Activated CD4-positive, alpha-beta T cell treated with anti-CD3 and anti-CD28 coated beads, Interleukin-10, Interleukin-2, amounts not matched to agents 100 ng/mL and 50 ng/mL, durations not matched to agents 16 hours and 8 hours (primary cell): ENCODE results near the gene UXS1.
A peak's percentile ranks its signal among the peaks of the same experiment; 100 is the strongest.

ENCODE experiments used
- DNase-seq: peaks from one replicate; pipeline ENCODE4 v3.0.0-alpha.2; 2020

Gene UXS1

GRCh38 chr2:106073678-106074406, 120.3 kb downstream of the UXS1 start:
- no peak for DNase-seq

GRCh38 chr2:106070181-106070580, 123.9 kb downstream of the UXS1 start:
- no peak for DNase-seq

- no peak for DNase-seq
These were observed 125.7 kb downstream of the UXS1 start for GRCh38 chr2:106068451-106068850.

- DNase-seq = no peak
These were observed 127.9 kb downstream of the UXS1 start for GRCh38 chr2:106065983-106066820.

- no peak for DNase-seq
These were observed 128.7 kb downstream of the UXS1 start for GRCh38 chr2:106065268-106065982.

GRCh38 chr2:106063181-106063580, 130.9 kb downstream of the UXS1 start:
- no peak for DNase-seq

GRCh38 chr2:106062627-106063026, 131.5 kb downstream of the UXS1 start:
- no peak for DNase-seq

GRCh38 chr2:106061611-106062349, 132.3 kb downstream of the UXS1 start:
- DNase-seq = no peak

GRCh38 chr2:106059416-106060065, 134.6 kb downstream of the UXS1 start:
- no peak for DNase-seq

- DNase-seq = no peak
These were observed 135.5 kb downstream of the UXS1 start for GRCh38 chr2:106058469-106059137.

- peak; percentile 28 for DNase-seq
These were observed 136.9 kb downstream of the UXS1 start for GRCh38 chr2:106057206-106057605.

- DNase-seq = no peak
These were observed 139.0 kb downstream of the UXS1 start for GRCh38 chr2:106054880-106055655.

GRCh38 chr2:106054321-106054720, 139.8 kb downstream of the UXS1 start:
- DNase-seq = no peak

GRCh38 chr2:106053581-106053980, 140.5 kb downstream of the UXS1 start:
- no peak for DNase-seq

- DNase-seq = no peak
These were observed 141.0 kb downstream of the UXS1 start for GRCh38 chr2:106053116-106053515.

GRCh38 chr2:106044859-106045258, 149.2 kb downstream of the UXS1 start:
- no peak for DNase-seq

GRCh38 chr2:106044021-106044420, 150.1 kb downstream of the UXS1 start:
- DNase-seq = no peak
